H1 (cell line): ENCODE data around the gene VWA1. TPM values are rescaled to one million over a fixed set of nuclear protein-coding genes. Genes with fewer than 3 reads are reported as not detected.

Source experiments
- CTCF ChIA-PET: fragments of 300-600 bp; sonication (Branson Sonifier 250); formaldehyde crosslinking; loops from one replicate; lab custom pipeline; 2021; ENCODE audit not compliant: partially characterized antibody; lab: Charles Lee
- POLR2A ChIA-PET: fragments of 300-600 bp; sonication (Branson Sonifier 250); formaldehyde crosslinking; loops from one replicate; lab custom pipeline; 2021; ENCODE audit warnings: inconsistent platforms; ENCODE audit not compliant: partially characterized antibody; lab: Charles Lee
- DNase-seq, 2 experiments: peaks; one replicate each; pipeline versions ENCODE4 v3.0.0 to v3.0.0-alpha.2; 2010 to 2022; ENCODE audit warnings: low spot score in 2 of 2, low read depth in 1 of 2, mixed read lengths in 1 of 2
- FAIRE-seq: peaks from 2 replicates; lab custom pipeline; 2011; peaks lifted over from hg19 to GRCh38; lab: Jason Lieb, UNC
- H2AFZ ChIP-seq: 2 replicates; pipeline ENCODE4 v1.8.1; 2012; ENCODE audit warnings: low read length, inconsistent platforms
- H2AK5ac ChIP-seq: 2 replicates; pipeline ENCODE4 v1.6.1; 2013; ENCODE audit warnings: low read depth, low read length
- H2BK120ac ChIP-seq: replicated peaks from 2 replicates; pipeline ENCODE3; 2013; ENCODE audit warnings: low read depth, low read length, inconsistent platforms
- H2BK12ac ChIP-seq: 2 replicates; pipeline ENCODE4 v1.6.1; 2013; ENCODE audit warnings: low read depth, low read length
- H2BK15ac ChIP-seq: 2 replicates; pipeline ENCODE4 v1.6.1; 2013; ENCODE audit warnings: low read length
- H2BK20ac ChIP-seq: 2 replicates; pipeline ENCODE4 v1.6.1; 2013; ENCODE audit warnings: low read length
- H2BK5ac ChIP-seq: 2 replicates; pipeline ENCODE4 v1.6.1; 2013; ENCODE audit warnings: low read depth, low read length
- H3K14ac ChIP-seq: 2 replicates; pipeline ENCODE4 v1.6.1; 2013; ENCODE audit warnings: inconsistent platforms; ENCODE audit not compliant: insufficient read length
- H3K18ac ChIP-seq: 2 replicates; pipeline ENCODE4 v1.6.1; 2013; ENCODE audit warnings: low read length; ENCODE audit errors: extremely low read depth
- H3K23ac ChIP-seq: 2 replicates; pipeline ENCODE4 v1.6.1; 2013; ENCODE audit warnings: inconsistent platforms; ENCODE audit not compliant: insufficient read length
- H3K23me2 ChIP-seq: 2 replicates; pipeline ENCODE4 v1.6.1; 2013; ENCODE audit warnings: low read depth, low read length
- H3K27ac ChIP-seq: 2 replicates; pipeline ENCODE4 v1.6.1; 2011; ENCODE audit warnings: low read depth, low read length, inconsistent platforms
- H3K27me3 ChIP-seq, 4 experiments: replicated peaks in 1 of 4; 1 replicate in 1 of 4; 2 replicates in 3 of 4; pipeline versions ENCODE4 v1.6.1 to v1.8.1; 2011 to 2013; ENCODE audit warnings: low read length in 3 of 4, mild to moderate bottlenecking in 3 of 4, inconsistent platforms in 2 of 4, mixed read lengths in 2 of 4, moderate library complexity in 1 of 4; ENCODE audit not compliant: control insufficient read depth in 3 of 4, insufficient read depth in 3 of 4; ENCODE audit errors: extremely low read depth in 1 of 4
- H3K36me3 ChIP-seq, 4 experiments: 2 replicates each; pipeline versions ENCODE4 v1.6.1 to v1.8.1; 2011 to 2013; ENCODE audit warnings: mild to moderate bottlenecking in 4 of 4, low read length in 3 of 4, moderate library complexity in 2 of 4, control low read depth in 1 of 4, inconsistent platforms in 1 of 4; ENCODE audit not compliant: insufficient read depth in 4 of 4, control insufficient read depth in 2 of 4
- H3K4ac ChIP-seq: replicated peaks from 2 replicates; pipeline ENCODE3; 2013; ENCODE audit warnings: low read length, low read depth, mixed read lengths, inconsistent platforms; ENCODE audit not compliant: insufficient read length
- H3K4me1 ChIP-seq, 4 experiments: replicated peaks in 1 of 4; 1 replicate in 1 of 4; 2 replicates in 3 of 4; pipeline versions ENCODE4 v1.6.1 to v1.8.1; 2011 to 2013; ENCODE audit warnings: low read length in 3 of 4, inconsistent platforms in 2 of 4, mixed read lengths in 1 of 4; ENCODE audit not compliant: insufficient read depth in 4 of 4, control insufficient read depth in 3 of 4
- H3K4me2 ChIP-seq, 2 experiments: 2 replicates each; pipeline versions ENCODE4 v1.6.1 to v1.8.1; 2011 to 2013; ENCODE audit warnings: low read depth in 2 of 2, low read length in 2 of 2, control low read depth in 1 of 2, inconsistent platforms in 1 of 2, mild to moderate bottlenecking in 1 of 2; ENCODE audit not compliant: insufficient read depth in 1 of 2
- H3K4me3 ChIP-seq, 4 experiments: fragments of 200-600, 300-600 bp in 1 of 4; sonication (generic), shearing (Covaris generic), sonication (Bioruptor Twin) in 1 of 4; 2 replicates each; pipeline versions ENCODE4 v1.5.1 to v1.8.1; 2011 to 2016; ENCODE audit warnings: low read length in 4 of 4, low read depth in 3 of 4, control low read depth in 2 of 4, inconsistent platforms in 2 of 4, mild to moderate bottlenecking in 2 of 4, mixed read lengths in 1 of 4, moderate library complexity in 1 of 4; ENCODE audit not compliant: insufficient read depth in 2 of 4; ENCODE audit errors: extremely low read depth in 1 of 4
- H3K56ac ChIP-seq: replicated peaks from 2 replicates; pipeline ENCODE3; 2013; ENCODE audit warnings: low read depth, mild to moderate bottlenecking, mixed read lengths, low read length, inconsistent platforms; ENCODE audit not compliant: insufficient read length
- H3K79me1 ChIP-seq: 2 replicates; pipeline ENCODE4 v1.6.1; 2013; ENCODE audit warnings: low read depth, low read length, control low read depth
- H3K79me2 ChIP-seq, 2 experiments: 2 replicates each; pipeline versions ENCODE4 v1.6.1 to v1.8.1; 2012 to 2013; ENCODE audit warnings: low read length in 2 of 2, mild to moderate bottlenecking in 2 of 2, inconsistent platforms in 1 of 2; ENCODE audit not compliant: insufficient read depth in 2 of 2, control insufficient read depth in 1 of 2
- H3K9ac ChIP-seq, 4 experiments: replicated peaks in 1 of 4; 1 replicate in 1 of 4; 2 replicates in 3 of 4; pipeline versions ENCODE4 v1.6.1 to v1.8.1; 2011 to 2013; ENCODE audit warnings: low read depth in 3 of 4, low read length in 3 of 4, control low read depth in 2 of 4, mild to moderate bottlenecking in 2 of 4, moderate library complexity in 2 of 4, inconsistent platforms in 1 of 4; ENCODE audit errors: extremely low read depth in 1 of 4
- H3K9me3 ChIP-seq, 2 experiments: 2 replicates each; pipeline versions ENCODE4 v1.6.1 to v1.8.1; 2012 to 2013; ENCODE audit warnings: mild to moderate bottlenecking in 2 of 2, moderate library complexity in 2 of 2, control low read depth in 1 of 2, inconsistent platforms in 1 of 2, low read depth in 1 of 2, low read length in 1 of 2, mixed read lengths in 1 of 2; ENCODE audit not compliant: insufficient read depth in 2 of 2
- H4K20me1 ChIP-seq, 2 experiments: replicated peaks in 1 of 2; 2 replicates each; pipeline versions ENCODE3 to v1.8.1; 2011 to 2013; ENCODE audit warnings: inconsistent platforms in 2 of 2, low read length in 2 of 2, mild to moderate bottlenecking in 1 of 2; ENCODE audit not compliant: insufficient read depth in 2 of 2, control insufficient read depth in 1 of 2
- H4K5ac ChIP-seq: 2 replicates; pipeline ENCODE4 v1.6.1; 2013; ENCODE audit warnings: low read length, low read depth, mixed read lengths, inconsistent platforms; ENCODE audit not compliant: insufficient read length
- H4K8ac ChIP-seq: 2 replicates; pipeline ENCODE4 v1.8.0; 2013; ENCODE audit warnings: mild to moderate bottlenecking, moderate library complexity, low read length, inconsistent platforms; ENCODE audit not compliant: insufficient read depth; ENCODE audit errors: extremely low read depth
- H4K91ac ChIP-seq: replicated peaks from 2 replicates; pipeline ENCODE3; 2013; ENCODE audit warnings: low read length, mixed read lengths, inconsistent platforms; ENCODE audit not compliant: insufficient read length
- ASH2L ChIP-seq: fragments of 200-600, 300-600 bp; sonication (generic); IDR thresholded peaks from one replicate; pipeline ENCODE4 v1.7.1; 2017; ENCODE audit warnings: low read length
- CBX5 ChIP-seq: fragments of 300-800, 300-1000 bp; sonication (generic); IDR thresholded peaks from 2 replicates; pipeline ENCODE4 v1.7.1; 2016; ENCODE audit warnings: antibody characterized with exemption, low read length, low read depth
- E2F6 ChIP-seq: IDR thresholded peaks from 2 replicates; pipeline ENCODE4 v1.6.1; 2012; ENCODE audit warnings: inconsistent platforms
- NANOG ChIP-seq: IDR thresholded peaks from 2 replicates; pipeline ENCODE4 v1.6.1; 2011; ENCODE audit warnings: low read length, low read depth, mild to moderate bottlenecking, inconsistent platforms; ENCODE audit not compliant: insufficient read depth, poor library complexity, severe bottlenecking
- PHF8 ChIP-seq: fragments of 200-600 bp; sonication (generic); conservative IDR thresholded peaks from 2 replicates; pipeline ENCODE4 v1.7.1; 2012; ENCODE audit warnings: low read depth, mild to moderate bottlenecking, inconsistent platforms, low read length, moderate library complexity
- POLR2A ChIP-seq, 2 experiments: IDR thresholded peaks; 1 replicate in 1 of 2; 2 replicates in 1 of 2; pipeline ENCODE4 v1.6.1; 2011; ENCODE audit warnings: low read depth in 2 of 2, low read length in 2 of 2, mild to moderate bottlenecking in 2 of 2; ENCODE audit errors: control extremely low read depth in 1 of 2
- RBBP5 ChIP-seq: IDR thresholded peaks from 2 replicates; pipeline ENCODE4 v1.7.1; 2012; ENCODE audit warnings: low read depth, mild to moderate bottlenecking, inconsistent platforms, low read length, moderate library complexity, borderline replicate concordance
- RNF2 ChIP-seq: fragments of 200-900, 300-1000 bp; sonication (generic); IDR thresholded peaks from 2 replicates; pipeline ENCODE4 v1.7.1; 2016; ENCODE audit warnings: borderline replicate concordance, low read depth, mild to moderate bottlenecking, antibody characterized with exemption, low read length; ENCODE audit not compliant: poor library complexity, severe bottlenecking; ENCODE audit errors: missing control alignments
- SIN3A ChIP-seq, 2 experiments: IDR thresholded peaks in 1 of 2; conservative IDR thresholded peaks in 1 of 2; 2 replicates each; pipeline ENCODE4 v1.6.1; 2011 to 2012; ENCODE audit warnings: low read length in 2 of 2, improper control_type of control experiment in 1 of 2, low read depth in 1 of 2, mild to moderate bottlenecking in 1 of 2
- WGBS, 2 experiments: shearing (Covaris generic) in 1 of 2; methylation state at CpG; one replicate each; pipeline versions ENCODE4 v1.1.6 to v1.1.7; 2013 to 2015; ENCODE audit warnings: low lambda C conversion rate in 2 of 2, mixed read lengths in 2 of 2, inconsistent platforms in 1 of 2, low coverage in 1 of 2, missing lambda C conversion rate in 1 of 2; ENCODE audit not compliant: insufficient replicate concordance in 2 of 2, insufficient coverage in 1 of 2, insufficient read length in 1 of 2; ENCODE audit errors: extremely low coverage in 1 of 2, missing lambda C conversion rate in 1 of 2; 5-methylcytosine and 5-hydroxymethylcytosine counted together
- polyA plus RNA-seq, 7 experiments: library from polyadenylated mRNA; depleted of rRNA in 3 of 7; stranded (reverse) in 5 of 7; unstranded in 2 of 7; fragments of >200 nt in 5 of 7; fragments of 200-250 nt in 2 of 7; gene quantifications; 1 replicate in 5 of 7; 2 replicates in 1 of 7; 4 replicates in 1 of 7; pipeline versions ENCODE4 v1.2.1 to v1.2.3, GENCODE V29; 2011 to 2013; ENCODE audit warnings: missing spikeins in 2 of 7, mixed read lengths in 2 of 7
- total RNA-seq: library from RNA; stranded (reverse); fragmentation: NEBNext Ultra II Directional; extraction: Animal tissue kit (Norgen Biotek cat#: 25700); gene quantifications from 2 replicates; pipeline ENCODE4 v1.2.1, GENCODE V29; 2021

The VWA1 gene
- total and polyA plus RNA-seq, 2 of the 8 experiments (the other 6 are each of a cell fraction or from before 2014, with no cell fraction given): 16.0 to 36.6 TPM

DNA sequence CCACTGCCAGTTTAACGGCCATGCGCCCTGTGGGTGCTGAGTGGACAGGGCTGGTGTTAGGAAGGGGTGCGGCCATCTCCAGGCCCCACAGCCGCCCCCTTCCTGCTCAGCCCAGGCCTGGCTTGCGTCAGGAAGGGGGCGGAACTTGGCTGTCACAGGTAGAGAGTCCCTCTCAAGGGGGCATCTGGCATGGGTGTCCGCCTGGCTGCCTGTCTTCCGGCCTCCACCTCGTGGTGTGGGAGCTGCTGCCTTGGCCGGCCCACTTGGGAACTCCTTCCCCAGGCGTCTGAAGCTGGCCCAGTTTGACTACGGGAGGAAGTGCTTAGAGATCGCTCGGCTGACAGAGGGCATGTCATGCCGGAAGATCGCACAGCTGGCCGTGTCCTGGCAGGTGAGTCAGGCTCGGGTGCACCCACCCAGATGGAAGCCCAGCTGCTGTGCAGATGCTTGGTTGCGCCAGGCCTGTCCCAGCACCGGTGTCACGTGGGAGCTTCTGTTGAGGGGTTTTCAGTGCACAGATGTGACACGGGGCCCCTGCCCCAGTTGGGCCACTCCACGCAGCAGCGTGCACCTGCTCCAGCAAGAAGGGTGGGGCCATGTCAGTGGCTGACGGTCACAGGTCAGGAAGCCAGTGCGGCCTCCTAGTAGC lies 27.0 kb downstream of the VWA1 start:
- H3K9ac ChIP-seq: no peak overlapping the region
- no peaks in the 10 kb centered on the region for H3K79me1 ChIP-seq
- H3K4ac ChIP-seq: no peak overlapping the region
- no peak overlapping the region for H3K4me2 ChIP-seq
- no peak overlapping the region for H2BK120ac ChIP-seq
- H2AFZ ChIP-seq: no peak overlapping the region
- H2BK12ac ChIP-seq: no peak overlapping the region
- H3K23me2 ChIP-seq: no peaks in the 10 kb centered on the region
- 0 out of 2 replicates have a peak overlapping the region, but pooled peaks have one; percentile 61 for H2BK15ac ChIP-seq
- H2BK5ac ChIP-seq: no peak overlapping the region
- H2AK5ac ChIP-seq: no peak overlapping the region
- no peak overlapping the region for H3K27ac ChIP-seq
- no peaks in the 10 kb centered on the region for H3K27me3 ChIP-seq
- no peak overlapping the region; the same call in 1 of the 2 replicates for H4K8ac ChIP-seq
- no peaks in the 10 kb centered on the region for H3K36me3 ChIP-seq
- WGBS, 2 experiments: 93% methylated on average over 26 of the region's 26 CpGs; no CpG with 5 or more reads in 1 of the 2 experiments
- no peak for TF ChIP-seq POLR2A (IDR thresholded peaks at IDR 0.05; ENCODE audit: control extremely low read depth in 1 of 2, low read depth in 2 of 2, low read length in 2 of 2)
- TF ChIP-seq NANOG: no peak
- TF ChIP-seq RBBP5: no peak
- no peak for TF ChIP-seq ASH2L
- TF ChIP-seq E2F6: no peak
- no peak for TF ChIP-seq RNF2
- no peak for TF ChIP-seq SIN3A (conservative IDR thresholded peaks at IDR 0.05 in 1 of 2, IDR thresholded peaks at IDR 0.05 in 1 of 2; ENCODE audit: low read depth in 1 of 2, low read length in 2 of 2)
- no peak for TF ChIP-seq CBX5
- TF ChIP-seq PHF8: no peak
- no peak overlapping the region for H3K56ac ChIP-seq
- DNase-seq: no peak
- no peak overlapping the region for H3K4me3 ChIP-seq
- no peak overlapping the region for H3K18ac ChIP-seq
- no peak overlapping the region for H4K91ac ChIP-seq
- H3K23ac ChIP-seq: no peak overlapping the region
- H2BK20ac ChIP-seq: no peak overlapping the region
- no peaks in the 10 kb centered on the region for H4K20me1 ChIP-seq
- H3K4me1 ChIP-seq: no peaks in the 10 kb centered on the region
- H3K79me2 ChIP-seq: no peaks in the 10 kb centered on the region
- POLR2A ChIA-PET: interaction anchor here (0.6 to 3.8 kb wide), 8 partner anchors 21 to 215 kb away, joined by 3 to 10 read pairs (median 3); partner anchors contain the start of genes ANKRD65 and MRPL20
- CTCF ChIA-PET: interaction anchor here (0.6 to 2.0 kb wide), 11 partner anchors 9 to 162 kb away, joined by 3 to 7 read pairs (median 4); no protein-coding TSS in a partner anchor
- no peaks in the 10 kb centered on the region for H3K9me3 ChIP-seq
- H3K14ac ChIP-seq: no peak overlapping the region
- no peak overlapping the region for H4K5ac ChIP-seq
- no peak for FAIRE-seq
